Testis (tissue), 3 donors: ENCODE results near the gene PODXL2. TPM values are rescaled to one million over a fixed set of nuclear protein-coding genes. Genes with fewer than 3 reads are reported as not detected.

Source experiments
- DNase-seq: peaks from one replicate; pipeline ENCODE4 v3.0.0-alpha.2; 2019
- H3K27ac ChIP-seq, 2 donors: fragments of 200-600 bp; sonication (generic); one replicate each; pipeline ENCODE4 v1.5.1; 2019
- H3K27me3 ChIP-seq: fragments of 200-600 bp; sonication (generic); one replicate; pipeline ENCODE4 v1.5.1; 2019
- H3K36me3 ChIP-seq: fragments of 200-600 bp; sonication (generic); one replicate; pipeline ENCODE4 v1.5.1; 2017; ENCODE audit warnings: low read depth; ENCODE audit errors: missing control alignments
- H3K4me1 ChIP-seq: fragments of 200-600 bp; sonication (generic); one replicate; pipeline ENCODE4 v1.5.1; 2019
- H3K4me3 ChIP-seq, 2 donors: fragments of 200-600 bp; sonication (generic); one replicate each; pipeline ENCODE4 v1.5.1; 2017 to 2019
- H3K9me3 ChIP-seq: fragments of 200-600 bp; sonication (generic); one replicate; pipeline ENCODE4 v1.5.1; 2017
- POLR2A ChIP-seq: fragments of 450-650 bp; IDR thresholded peaks from one replicate; pipeline ENCODE4 v1.6.1; 2017; ENCODE audit warnings: antibody characterized with exemption, mild to moderate bottlenecking, moderate library complexity
- WGBS, 2 donors: methylation state at CpG; one replicate each; pipeline ENCODE4 v1.1.5; 2018; 5-methylcytosine and 5-hydroxymethylcytosine counted together
- intact Hi-C: fragments of 100-400 bp; cut with DNase I; formaldehyde crosslinking; loops from one replicate; pipeline ENCODE4 v1.15.1; 2023; ENCODE audit warnings: low total_unique reads
- polyA plus RNA-seq: library from polyadenylated mRNA; stranded (reverse); fragments of 350-450 nt; fragmentation: Illumina TruSeq; extraction: RNeasy Lipid Tissue Mini Kit (QIAGEN cat#74804); gene quantifications from one replicate; pipeline ENCODE4 v1.2.3, GENCODE V29; 2014; ENCODE audit warnings: low read depth, low replicate concordance; ENCODE audit not compliant: insufficient read depth
- total RNA-seq, 2 donors: library from RNA; depleted of rRNA; stranded (reverse); fragments of >200 nt; gene quantifications; one replicate each; pipeline ENCODE4 v1.2.3, GENCODE V29; 2016
- TF ChIP-seq, protein P1 (sequence below), 3 experiments: fragments of 450-650 bp in 2 of 3; fragments of 200-600 bp in 1 of 3; sonication (generic) in 1 of 3; IDR thresholded peaks; one replicate each; pipeline ENCODE4 v1.5.1; 2016 to 2019; ENCODE audit warnings: antibody characterized with exemption in 3 of 3, mild to moderate bottlenecking in 2 of 3, moderate library complexity in 1 of 3

Gene PODXL2
- total and polyA plus RNA-seq, 3 donors from 2014 or later, result 51.3 to 88.8 (median 71.9) TPM

DNA sequence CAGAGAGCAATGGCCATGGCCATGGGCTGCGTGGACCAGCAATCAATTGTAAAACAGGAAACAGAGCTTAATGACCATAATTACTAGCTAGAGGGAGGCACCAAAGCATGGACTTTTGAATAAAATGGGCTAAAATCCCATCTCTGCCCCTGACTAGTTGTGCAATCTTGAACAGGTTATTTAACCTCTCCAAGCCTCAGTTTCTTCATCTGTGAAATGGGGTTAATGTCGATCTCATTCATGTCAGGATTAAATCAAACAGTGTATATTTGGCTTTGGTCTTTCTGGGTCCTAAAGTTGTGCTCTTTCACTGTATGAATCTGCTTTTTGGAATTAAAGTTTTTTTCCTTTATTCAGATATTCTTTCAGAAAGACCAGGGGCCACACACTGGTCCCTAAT, 79.9 kb downstream of the PODXL2 start:
- no peaks in the 10 kb centered on the region for H3K36me3 ChIP-seq
- H3K4me1 ChIP-seq, result peaks cover 19% of the 10 kb centered on the region
- intact Hi-C loops, result no loop called here
- H3K27me3 ChIP-seq, result no peaks in the 10 kb centered on the region
- H3K27ac ChIP-seq, result no peak overlapping the region
- no peaks in the 10 kb centered on the region for H3K9me3 ChIP-seq
- DNase-seq, result no peak
- H3K4me3 ChIP-seq, result no peak overlapping the region
- 63 to 93% methylated on average over 2 of the region's 2 CpGs for WGBS, 2 donors
- no peak for TF ChIP-seq POLR2A
- TF ChIP-seq, protein P1, sequence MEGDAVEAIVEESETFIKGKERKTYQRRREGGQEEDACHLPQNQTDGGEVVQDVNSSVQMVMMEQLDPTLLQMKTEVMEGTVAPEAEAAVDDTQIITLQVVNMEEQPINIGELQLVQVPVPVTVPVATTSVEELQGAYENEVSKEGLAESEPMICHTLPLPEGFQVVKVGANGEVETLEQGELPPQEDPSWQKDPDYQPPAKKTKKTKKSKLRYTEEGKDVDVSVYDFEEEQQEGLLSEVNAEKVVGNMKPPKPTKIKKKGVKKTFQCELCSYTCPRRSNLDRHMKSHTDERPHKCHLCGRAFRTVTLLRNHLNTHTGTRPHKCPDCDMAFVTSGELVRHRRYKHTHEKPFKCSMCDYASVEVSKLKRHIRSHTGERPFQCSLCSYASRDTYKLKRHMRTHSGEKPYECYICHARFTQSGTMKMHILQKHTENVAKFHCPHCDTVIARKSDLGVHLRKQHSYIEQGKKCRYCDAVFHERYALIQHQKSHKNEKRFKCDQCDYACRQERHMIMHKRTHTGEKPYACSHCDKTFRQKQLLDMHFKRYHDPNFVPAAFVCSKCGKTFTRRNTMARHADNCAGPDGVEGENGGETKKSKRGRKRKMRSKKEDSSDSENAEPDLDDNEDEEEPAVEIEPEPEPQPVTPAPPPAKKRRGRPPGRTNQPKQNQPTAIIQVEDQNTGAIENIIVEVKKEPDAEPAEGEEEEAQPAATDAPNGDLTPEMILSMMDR (IDR thresholded peaks at IDR 0.05), result no peak

- intact Hi-C loops, result no loop called here
- Histone ChIP-seq H3K36me3 (no peaks in the 10 kb centered on the region), H3K27me3 (no peaks in the 10 kb centered on the region), H3K4me1 (peaks cover 26% of the 10 kb centered on the region), H3K9me3 (no peaks in the 10 kb centered on the region), H3K4me3 (no peak overlapping the region), H3K27ac (no peak overlapping the region)
- no peak for TF ChIP-seq POLR2A
- TF ChIP-seq, protein P1 (IDR thresholded peaks at IDR 0.05), result no peak
- DNase-seq, result no peak
- WGBS, 2 donors, result 77 to 92% methylated on average over 3 of the region's 3 CpGs
These were observed 80.5 kb downstream of the PODXL2 start for GRCh38 chr3:127709320-127710060.

DNA sequence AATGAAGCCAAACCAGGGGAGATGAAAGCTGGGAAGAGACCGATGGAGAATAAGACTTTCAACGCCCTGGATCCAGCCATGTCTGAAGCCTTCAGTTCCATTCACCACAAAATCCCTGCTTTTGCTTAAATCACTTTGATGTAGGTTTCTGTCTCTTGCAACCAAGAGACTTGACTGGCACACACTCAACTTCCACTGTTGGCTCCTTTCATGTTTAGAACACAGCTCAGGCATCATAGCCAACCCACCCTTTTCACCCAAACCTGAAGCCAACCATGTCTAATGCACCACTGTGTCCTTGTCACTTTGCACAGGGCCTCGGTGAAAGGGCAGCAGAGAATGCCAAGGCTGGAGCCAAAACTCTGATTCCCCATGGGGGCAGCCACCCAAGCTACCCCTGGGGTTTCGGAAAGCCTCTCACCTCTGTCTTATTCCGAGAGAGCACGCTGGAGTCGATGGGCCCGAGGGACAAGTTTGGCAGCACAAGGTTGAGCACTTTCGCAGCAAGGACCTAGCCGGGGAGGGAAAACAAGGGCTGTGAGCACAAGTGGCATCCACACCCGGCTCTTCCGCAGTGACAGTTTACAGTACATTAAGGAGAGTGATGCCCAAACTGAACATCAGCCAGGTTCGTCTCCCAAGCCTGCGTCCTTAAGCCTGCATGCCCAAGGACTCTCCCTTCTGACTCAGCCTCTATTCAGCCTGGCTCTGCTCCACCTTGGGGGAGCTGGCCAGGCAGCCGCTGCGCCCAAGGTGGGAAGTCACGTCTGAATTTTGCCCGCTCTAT, 81.4 kb downstream of the PODXL2 start:
- Histone ChIP-seq H3K9me3 (no peaks in the 10 kb centered on the region), H3K27ac (no peak overlapping the region), H3K36me3 (no peaks in the 10 kb centered on the region), H3K4me1 (peaks cover 26% of the 10 kb centered on the region), H3K4me3 (no peak overlapping the region), H3K27me3 (no peaks in the 10 kb centered on the region)
- intact Hi-C loops, result no loop called here
- DNase-seq, result no peak
- no peak for TF ChIP-seq POLR2A
- TF ChIP-seq, protein P1 (IDR thresholded peaks at IDR 0.05), result no peak
- 77 to 91% methylated on average over 10 to 18 of the region's 18 CpGs for WGBS, 2 donors

- H3K9me3 ChIP-seq, result no peaks in the 10 kb centered on the region
- H3K27me3 ChIP-seq, result no peaks in the 10 kb centered on the region
- DNase-seq, result no peak
- intact Hi-C loops, result no loop called here
- H3K36me3 ChIP-seq, result no peaks in the 10 kb centered on the region
- H3K4me3 ChIP-seq, result no peak overlapping the region
- 74 to 85% methylated on average over 14 of the region's 14 CpGs for WGBS, 2 donors
- H3K27ac ChIP-seq, result no peak overlapping the region
- TF ChIP-seq POLR2A, result no peak
- TF ChIP-seq, protein P1 (IDR thresholded peaks at IDR 0.05), result no peak
- H3K4me1 ChIP-seq, result peaks cover 26% of the 10 kb centered on the region
These were observed 82.2 kb downstream of the PODXL2 start for GRCh38 chr3:127711021-127711695.
